Measurements from ENCODE around the gene BST1. TPM values are rescaled to one million over a fixed set of nuclear protein-coding genes. Genes with fewer than 3 reads are reported as not detected.

Gene BST1
- polyA plus RNA-seq, 1 of the 3 experiments (the other 2 are of a cell fraction) = 7.3 TPM

DNA sequence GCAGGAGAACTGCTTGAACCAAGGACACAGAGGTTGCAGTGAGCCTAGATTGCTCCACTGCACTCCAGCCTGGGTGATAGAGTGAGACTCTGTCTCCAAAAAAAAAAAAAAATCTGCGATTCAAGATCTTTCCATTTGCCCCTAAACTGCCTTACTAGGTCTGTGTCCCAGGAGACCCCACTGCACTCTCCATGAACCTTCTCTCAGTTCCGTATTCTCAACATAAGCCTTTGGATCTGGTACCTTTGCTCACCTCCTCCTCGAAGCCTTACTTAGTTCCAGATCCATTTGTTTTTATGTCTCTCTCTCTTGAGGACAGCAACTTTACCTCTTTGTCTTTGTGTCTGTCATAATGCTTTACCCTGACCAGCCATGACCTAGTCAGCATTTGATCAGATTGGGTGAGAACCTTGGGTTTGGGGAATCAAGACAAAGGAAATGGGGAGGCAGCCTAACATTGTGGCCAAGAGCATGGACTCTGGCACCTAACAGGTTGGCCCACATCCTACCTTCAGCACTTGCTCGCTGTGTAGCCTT, 33.7 kb downstream of the BST1 start:
- Histone ChIP-seq H3K27me3 (ENCODE audit: insufficient read depth) (no peaks in the 10 kb centered on the region), H4K20me1 (ENCODE audit: insufficient read depth) (no peaks in the 10 kb centered on the region), H3K9ac (no peak overlapping the region), H2AFZ (ENCODE audit: low read depth) (no peak overlapping the region), H3K4me1 (ENCODE audit: control insufficient read depth in 1 of 2, insufficient read depth in 2 of 2, low read depth in 1 of 2, low read length in 1 of 2) (0 out of 4 replicates have a peak, but pooled peaks cover 0 to 4% of the 10 kb centered on the region in 2 experiments), H3F3A (replicated peaks; ENCODE audit: insufficient read depth) (no peaks in the 10 kb centered on the region), H3K27ac (ENCODE audit: low read depth in 2 of 2, low read length in 1 of 2) (no peak overlapping the region), H3K9me3 (no peaks in the 10 kb centered on the region), H3K4me2 (no peak overlapping the region), H3K9me2 (no peaks in the 10 kb centered on the region), H3K79me2 (ENCODE audit: insufficient read depth) (no peaks in the 10 kb centered on the region), H3K36me3 (replicated peaks in 1 of 2; ENCODE audit: control insufficient read depth in 1 of 2, insufficient read depth in 2 of 2, low read length in 1 of 2) (no peaks in the 10 kb centered on the region), H3K4me3 (ENCODE audit: low read depth in 2 of 2, low read length in 1 of 2) (no peak overlapping the region)
- CTCF ChIA-PET = interaction anchor here (0.5 kb wide), 1 partner anchor 43 kb away, joined by 3 read pairs; no protein-coding TSS in a partner anchor
- 68% methylated on average over 4 of the region's 4 CpGs for WGBS (ENCODE audit: low lambda C conversion rate)
- DNase-seq = no peak
- POLR2A ChIA-PET = no interaction called here
- TF ChIP-seq YY1 (IDR thresholded peaks at IDR 0.05; ENCODE audit: low read depth) = no peak
- no peak for TF ChIP-seq ELF1 (IDR thresholded peaks at IDR 0.05)
- no peak for TF ChIP-seq POLR2AphosphoS5 (IDR thresholded peaks at IDR 0.05; ENCODE audit: low read depth, low read length)
- no peak for TF ChIP-seq TAF1 (IDR thresholded peaks at IDR 0.05; ENCODE audit: borderline replicate concordance, low read depth, low read length)
- no peak for TF ChIP-seq EP300 (IDR thresholded peaks at IDR 0.05; ENCODE audit: borderline replicate concordance in 1 of 2, low read depth in 1 of 2, low read length in 1 of 2)
- TF ChIP-seq JUND (IDR thresholded peaks at IDR 0.05) = no peak
- no peak for TF ChIP-seq MEF2A (IDR thresholded peaks at IDR 0.05; ENCODE audit: borderline replicate concordance, low read depth)
- TF ChIP-seq NRF1 (IDR thresholded peaks at IDR 0.05; ENCODE audit: low read depth, low read length) = no peak
- TF ChIP-seq, protein P1, sequence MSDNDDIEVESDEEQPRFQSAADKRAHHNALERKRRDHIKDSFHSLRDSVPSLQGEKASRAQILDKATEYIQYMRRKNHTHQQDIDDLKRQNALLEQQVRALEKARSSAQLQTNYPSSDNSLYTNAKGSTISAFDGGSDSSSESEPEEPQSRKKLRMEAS (IDR thresholded peaks at IDR 0.05; ENCODE audit: low read depth) = no peak
- no peak for TF ChIP-seq EZH2phosphoT487 (IDR thresholded peaks at IDR 0.05; ENCODE audit: borderline replicate concordance, low read depth)
- TF ChIP-seq RFX5 (IDR thresholded peaks at IDR 0.05; ENCODE audit: low read length) = no peak
- no peak for TF ChIP-seq MXI1 (IDR thresholded peaks at IDR 0.05; ENCODE audit: low read depth, low read length)
- no peak for TF ChIP-seq GABPA (IDR thresholded peaks at IDR 0.05; ENCODE audit: low read depth)
- no peak for TF ChIP-seq RAD21 (IDR thresholded peaks at IDR 0.05; ENCODE audit: low read length)

DNA sequence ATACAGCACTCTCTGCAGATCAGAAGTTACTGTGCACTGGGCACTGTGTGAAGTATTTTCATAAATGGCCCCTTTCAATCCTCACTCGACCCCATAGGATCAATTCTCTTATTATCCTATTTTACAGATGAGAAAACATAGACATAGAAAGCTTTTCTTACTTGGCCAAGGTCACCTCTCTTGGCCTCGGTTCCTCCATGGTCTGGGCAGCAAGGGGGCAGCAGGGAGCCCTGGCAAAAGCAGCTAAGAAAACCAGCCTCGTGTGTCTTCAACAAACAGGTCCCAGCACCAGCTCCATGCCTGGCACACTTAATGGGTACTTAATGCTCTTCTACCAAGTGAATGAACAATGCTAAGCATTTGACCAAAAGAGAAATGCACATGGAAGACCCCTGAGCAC, 34.4 kb downstream of the BST1 start:
- H3K9me3 ChIP-seq = no peaks in the 10 kb centered on the region
- 43% methylated on average over 3 of the region's 3 CpGs for WGBS (ENCODE audit: low lambda C conversion rate)
- 0 out of 4 replicates have a peak, but pooled peaks cover 0 to 4% of the 10 kb centered on the region in 2 experiments for H3K4me1 ChIP-seq (ENCODE audit: control insufficient read depth in 1 of 2, insufficient read depth in 2 of 2, low read depth in 1 of 2, low read length in 1 of 2)
- no peaks in the 10 kb centered on the region for H3K36me3 ChIP-seq (replicated peaks in 1 of 2; ENCODE audit: control insufficient read depth in 1 of 2, insufficient read depth in 2 of 2, low read length in 1 of 2)
- H3K27me3 ChIP-seq (ENCODE audit: insufficient read depth) = no peaks in the 10 kb centered on the region
- no peaks in the 10 kb centered on the region for H3K79me2 ChIP-seq (ENCODE audit: insufficient read depth)
- DNase-seq = no peak
- no peaks in the 10 kb centered on the region for H3K9me2 ChIP-seq
- no peak overlapping the region for H3K4me3 ChIP-seq (ENCODE audit: low read depth in 2 of 2, low read length in 1 of 2)
- ChIA-PET POLR2A (interaction anchor here (0.6 kb wide), 1 partner anchor 491 kb away, joined by 3 read pairs; no protein-coding TSS in a partner anchor), CTCF (interaction anchor here (0.5 kb wide), 1 partner anchor 42 kb away, joined by 3 read pairs; no protein-coding TSS in a partner anchor)
- no peaks in the 10 kb centered on the region for H3F3A ChIP-seq (replicated peaks; ENCODE audit: insufficient read depth)
- H4K20me1 ChIP-seq (ENCODE audit: insufficient read depth) = no peaks in the 10 kb centered on the region
- H3K9ac ChIP-seq = no peak overlapping the region
- no peak overlapping the region for H3K4me2 ChIP-seq
- no peak overlapping the region for H3K27ac ChIP-seq (ENCODE audit: low read depth in 2 of 2, low read length in 1 of 2)
- H2AFZ ChIP-seq (ENCODE audit: low read depth) = no peak overlapping the region
- TF ChIP-seq CHD2 (IDR thresholded peaks at IDR 0.05; ENCODE audit: low read length, partially characterized antibody) (no peak), RCOR1 (IDR thresholded peaks at IDR 0.05; ENCODE audit: low read length) (no peak), FOSL2 (IDR thresholded peaks at IDR 0.05; ENCODE audit: borderline replicate concordance, low read depth) (no peak), TAF1 (IDR thresholded peaks at IDR 0.05; ENCODE audit: borderline replicate concordance, low read depth, low read length) (no peak), POLR2AphosphoS5 (IDR thresholded peaks at IDR 0.05; ENCODE audit: low read depth, low read length) (no peak), TCF12 (IDR thresholded peaks at IDR 0.05) (no peak), RFX5 (IDR thresholded peaks at IDR 0.05; ENCODE audit: low read length) (no peak), EZH2phosphoT487 (IDR thresholded peaks at IDR 0.05; ENCODE audit: borderline replicate concordance, low read depth) (no peak), EP300 (IDR thresholded peaks at IDR 0.05; ENCODE audit: borderline replicate concordance in 1 of 2, low read depth in 1 of 2, low read length in 1 of 2) (no peak), MXI1 (IDR thresholded peaks at IDR 0.05; ENCODE audit: low read depth, low read length) (no peak), FOXM1 (IDR thresholded peaks at IDR 0.05; ENCODE audit: low read depth) (no peak)
- TF ChIP-seq, protein P2, sequence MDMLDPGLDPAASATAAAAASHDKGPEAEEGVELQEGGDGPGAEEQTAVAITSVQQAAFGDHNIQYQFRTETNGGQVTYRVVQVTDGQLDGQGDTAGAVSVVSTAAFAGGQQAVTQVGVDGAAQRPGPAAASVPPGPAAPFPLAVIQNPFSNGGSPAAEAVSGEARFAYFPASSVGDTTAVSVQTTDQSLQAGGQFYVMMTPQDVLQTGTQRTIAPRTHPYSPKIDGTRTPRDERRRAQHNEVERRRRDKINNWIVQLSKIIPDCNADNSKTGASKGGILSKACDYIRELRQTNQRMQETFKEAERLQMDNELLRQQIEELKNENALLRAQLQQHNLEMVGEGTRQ (IDR thresholded peaks at IDR 0.05; ENCODE audit: borderline replicate concordance, low read depth, low read length) = no peak
- TF ChIP-seq, protein P3, sequence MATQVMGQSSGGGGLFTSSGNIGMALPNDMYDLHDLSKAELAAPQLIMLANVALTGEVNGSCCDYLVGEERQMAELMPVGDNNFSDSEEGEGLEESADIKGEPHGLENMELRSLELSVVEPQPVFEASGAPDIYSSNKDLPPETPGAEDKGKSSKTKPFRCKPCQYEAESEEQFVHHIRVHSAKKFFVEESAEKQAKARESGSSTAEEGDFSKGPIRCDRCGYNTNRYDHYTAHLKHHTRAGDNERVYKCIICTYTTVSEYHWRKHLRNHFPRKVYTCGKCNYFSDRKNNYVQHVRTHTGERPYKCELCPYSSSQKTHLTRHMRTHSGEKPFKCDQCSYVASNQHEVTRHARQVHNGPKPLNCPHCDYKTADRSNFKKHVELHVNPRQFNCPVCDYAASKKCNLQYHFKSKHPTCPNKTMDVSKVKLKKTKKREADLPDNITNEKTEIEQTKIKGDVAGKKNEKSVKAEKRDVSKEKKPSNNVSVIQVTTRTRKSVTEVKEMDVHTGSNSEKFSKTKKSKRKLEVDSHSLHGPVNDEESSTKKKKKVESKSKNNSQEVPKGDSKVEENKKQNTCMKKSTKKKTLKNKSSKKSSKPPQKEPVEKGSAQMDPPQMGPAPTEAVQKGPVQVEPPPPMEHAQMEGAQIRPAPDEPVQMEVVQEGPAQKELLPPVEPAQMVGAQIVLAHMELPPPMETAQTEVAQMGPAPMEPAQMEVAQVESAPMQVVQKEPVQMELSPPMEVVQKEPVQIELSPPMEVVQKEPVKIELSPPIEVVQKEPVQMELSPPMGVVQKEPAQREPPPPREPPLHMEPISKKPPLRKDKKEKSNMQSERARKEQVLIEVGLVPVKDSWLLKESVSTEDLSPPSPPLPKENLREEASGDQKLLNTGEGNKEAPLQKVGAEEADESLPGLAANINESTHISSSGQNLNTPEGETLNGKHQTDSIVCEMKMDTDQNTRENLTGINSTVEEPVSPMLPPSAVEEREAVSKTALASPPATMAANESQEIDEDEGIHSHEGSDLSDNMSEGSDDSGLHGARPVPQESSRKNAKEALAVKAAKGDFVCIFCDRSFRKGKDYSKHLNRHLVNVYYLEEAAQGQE (IDR thresholded peaks at IDR 0.05; ENCODE audit: low read depth, low read length) = no peak
- TF ChIP-seq, protein P4, sequence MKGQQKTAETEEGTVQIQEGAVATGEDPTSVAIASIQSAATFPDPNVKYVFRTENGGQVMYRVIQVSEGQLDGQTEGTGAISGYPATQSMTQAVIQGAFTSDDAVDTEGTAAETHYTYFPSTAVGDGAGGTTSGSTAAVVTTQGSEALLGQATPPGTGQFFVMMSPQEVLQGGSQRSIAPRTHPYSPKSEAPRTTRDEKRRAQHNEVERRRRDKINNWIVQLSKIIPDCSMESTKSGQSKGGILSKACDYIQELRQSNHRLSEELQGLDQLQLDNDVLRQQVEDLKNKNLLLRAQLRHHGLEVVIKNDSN (IDR thresholded peaks at IDR 0.05; ENCODE audit: borderline replicate concordance, low read depth) = no peak

All from SK-N-SH (cell line).